VCaP (cell line): ENCODE measurements around the gene ITPRID1.

Experiments
- H3K27ac ChIP-seq: fragments of 450-650 bp; 2 replicates; pipeline ENCODE4 v1.5.1; 2017
- CTCF ChIP-seq: fragments of 450-650 bp; conservative IDR thresholded peaks from 2 replicates; pipeline ENCODE4 v1.5.1; 2017; ENCODE audit warnings: mild to moderate bottlenecking, moderate library complexity

The ITPRID1 gene

GRCh38 chr7:31683445-31684225 lies 169.7 kb downstream of the ITPRID1 start:
- TF ChIP-seq CTCF = no peak
- no peak overlapping the region for H3K27ac ChIP-seq

GRCh38 chr7:31687024-31687748 lies 173.3 kb downstream of the ITPRID1 start, which contains the start of gene PPP1R17:
Gene PPP1R17, plus strand, starts transcription at chr7:31687215. Its CDS starts 5,227 bp downstream, at chr7:31692442.
- TF ChIP-seq CTCF = no peak
- no peak within 1 kb of the TSS for H3K27ac ChIP-seq

DNA sequence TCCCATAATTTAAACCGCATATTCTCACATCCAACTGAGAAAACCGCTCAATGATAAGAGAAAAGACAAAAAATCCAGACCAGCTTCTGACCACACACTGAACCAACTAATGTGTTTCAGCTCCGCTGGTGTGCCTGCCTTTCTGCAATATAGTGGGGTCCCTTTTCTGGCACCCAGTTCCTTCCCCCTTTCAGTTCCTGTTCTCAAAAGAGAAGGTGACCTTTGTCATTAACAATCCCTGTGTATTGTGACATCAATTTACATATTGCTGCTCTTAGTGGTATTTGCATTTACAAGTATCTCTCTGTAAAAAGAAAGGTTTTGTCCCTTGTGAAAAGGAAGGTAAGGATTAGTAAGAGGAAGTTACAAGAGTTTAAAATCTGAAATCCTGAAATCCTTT lies 174.5 kb downstream of the ITPRID1 start:
- TF ChIP-seq CTCF = no peak
- H3K27ac ChIP-seq = no peak overlapping the region

DNA sequence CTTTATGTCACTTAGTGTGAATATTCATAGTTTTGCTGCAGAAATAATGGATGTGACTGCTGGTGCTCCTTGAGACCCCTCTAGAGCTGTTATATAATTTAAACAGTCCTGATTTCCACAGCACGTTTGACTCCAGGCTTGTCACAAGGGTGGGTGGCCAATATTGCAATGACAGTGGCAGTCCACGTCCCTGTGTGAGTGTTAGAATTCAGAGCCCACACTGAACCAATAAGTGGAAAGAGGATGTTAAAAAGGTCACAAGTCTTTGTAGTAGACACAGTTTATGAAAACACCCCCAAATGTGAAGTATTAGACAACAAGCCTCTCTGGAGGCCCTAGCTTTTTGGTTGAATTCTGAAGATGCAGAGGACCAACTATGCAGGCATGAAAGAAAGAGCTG lies 175.1 kb downstream of the ITPRID1 start:
- H3K27ac ChIP-seq = no peak overlapping the region
- TF ChIP-seq CTCF = no peak

DNA sequence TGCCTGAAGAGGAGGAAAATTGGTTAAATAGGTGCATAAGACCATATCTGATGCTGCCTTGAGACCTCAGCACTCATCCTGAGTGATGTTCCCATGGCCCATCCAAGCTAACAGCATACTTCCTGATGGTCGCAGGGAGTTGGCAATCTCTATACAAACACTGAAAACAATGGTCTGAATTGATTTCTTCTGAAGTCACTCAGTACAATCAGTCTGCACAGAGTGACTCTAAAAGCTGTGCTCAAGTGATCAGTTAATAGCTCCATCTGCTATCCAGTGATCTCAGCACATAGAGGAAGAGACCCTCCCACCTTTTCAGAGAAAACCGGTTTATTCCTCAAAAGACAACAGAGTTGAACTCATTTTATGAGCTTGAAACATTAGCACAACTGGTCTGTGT lies 177.0 kb downstream of the ITPRID1 start:
- no peak for TF ChIP-seq CTCF
- no peak overlapping the region for H3K27ac ChIP-seq

- no peak overlapping the region for H3K27ac ChIP-seq
- TF ChIP-seq CTCF = no peak
Measured at GRCh38 chr7:31692451-31692850, 178.6 kb downstream of the ITPRID1 start.

DNA sequence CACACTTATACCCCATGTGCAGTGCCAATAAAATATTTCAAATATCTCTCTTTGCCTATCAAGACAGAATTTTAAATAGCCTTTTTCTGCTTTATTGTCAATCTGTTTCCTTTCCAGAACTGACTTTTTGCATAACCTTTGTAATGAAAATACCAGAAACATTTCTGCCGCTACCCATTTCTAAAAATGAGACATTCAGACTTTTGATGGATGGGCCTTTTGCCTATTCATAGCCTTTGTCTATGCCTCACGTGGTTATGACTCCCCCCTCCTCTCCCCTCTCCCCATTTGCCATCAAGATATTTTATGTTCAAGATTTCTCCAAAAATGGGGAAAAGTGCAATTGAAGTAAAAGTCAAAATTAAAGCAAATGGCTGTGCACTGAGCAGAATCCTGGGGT lies 179.0 kb downstream of the ITPRID1 start:
- no peak overlapping the region for H3K27ac ChIP-seq
- TF ChIP-seq CTCF = no peak
